Erythroblast (primary cell): ENCODE measurements around the gene FBXL7.

Source experiments
- GATA1 ChIP-seq: IDR thresholded peaks from 2 replicates; pipeline ENCODE4 v1.6.1; 2011; ENCODE audit warnings: low read depth, mild to moderate bottlenecking, control low read depth, low read length, moderate library complexity
- POLR2A ChIP-seq: IDR thresholded peaks from 2 replicates; pipeline ENCODE4 v1.6.1; 2011; ENCODE audit warnings: mild to moderate bottlenecking, low read length

- TF ChIP-seq POLR2A (no peak), GATA1 (no peak)
Measured at GRCh38 chr5:15763754-15764153, 263.8 kb downstream of the FBXL7 start.
